Measurements from ENCODE around the gene NFATC1.
"Not testable (repeated sequence)": the region's sequence is repeated elsewhere in the genome, so short reads cannot be mapped to it uniquely, and the experiment has no call there.

The NFATC1 gene

DNA sequence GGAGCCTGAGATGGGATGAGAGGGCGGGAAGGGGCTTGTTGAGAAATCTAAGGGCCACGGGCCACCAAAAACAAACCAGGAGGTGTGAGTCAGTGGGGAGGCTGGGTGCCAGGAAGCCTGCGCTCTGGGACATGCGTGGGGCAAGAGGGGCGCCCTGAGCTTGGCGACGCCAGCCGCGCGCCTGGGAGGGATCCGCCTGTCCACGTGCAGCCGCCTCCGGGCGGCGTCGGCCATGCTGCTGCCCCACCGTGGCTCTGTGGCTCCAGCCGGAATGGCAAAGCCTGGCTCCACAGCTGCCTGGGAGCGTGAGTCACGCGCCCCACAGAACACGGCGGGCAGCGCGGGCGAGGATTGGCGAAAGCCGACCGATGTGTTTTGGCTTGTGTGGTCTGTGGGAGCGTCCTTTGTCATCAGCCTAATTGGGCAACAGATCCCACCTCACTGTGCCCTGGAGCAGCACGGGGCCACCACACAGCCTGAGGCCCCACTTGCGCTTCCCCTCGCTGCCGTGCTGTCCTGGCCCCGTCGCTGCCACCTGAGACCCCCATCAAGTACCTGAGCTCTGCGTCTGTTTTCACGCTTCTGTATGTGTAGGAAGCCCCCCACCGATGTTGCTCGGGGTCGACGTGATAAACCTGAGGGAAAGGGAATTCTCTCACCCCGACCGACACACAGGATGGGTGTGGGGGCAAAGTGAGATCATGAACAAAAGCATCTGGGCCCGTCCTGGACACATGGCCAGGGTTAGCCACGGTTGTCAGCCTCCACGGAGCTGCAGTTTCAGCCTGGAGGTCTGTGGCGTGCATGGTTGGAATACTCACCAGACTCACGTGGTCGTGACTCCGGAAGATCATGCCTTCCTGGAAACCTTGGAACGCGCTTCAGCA is 80.5 kb downstream of the NFATC1 start:
- DNase-seq (ENCODE audit: low read depth), result no peak

DNA sequence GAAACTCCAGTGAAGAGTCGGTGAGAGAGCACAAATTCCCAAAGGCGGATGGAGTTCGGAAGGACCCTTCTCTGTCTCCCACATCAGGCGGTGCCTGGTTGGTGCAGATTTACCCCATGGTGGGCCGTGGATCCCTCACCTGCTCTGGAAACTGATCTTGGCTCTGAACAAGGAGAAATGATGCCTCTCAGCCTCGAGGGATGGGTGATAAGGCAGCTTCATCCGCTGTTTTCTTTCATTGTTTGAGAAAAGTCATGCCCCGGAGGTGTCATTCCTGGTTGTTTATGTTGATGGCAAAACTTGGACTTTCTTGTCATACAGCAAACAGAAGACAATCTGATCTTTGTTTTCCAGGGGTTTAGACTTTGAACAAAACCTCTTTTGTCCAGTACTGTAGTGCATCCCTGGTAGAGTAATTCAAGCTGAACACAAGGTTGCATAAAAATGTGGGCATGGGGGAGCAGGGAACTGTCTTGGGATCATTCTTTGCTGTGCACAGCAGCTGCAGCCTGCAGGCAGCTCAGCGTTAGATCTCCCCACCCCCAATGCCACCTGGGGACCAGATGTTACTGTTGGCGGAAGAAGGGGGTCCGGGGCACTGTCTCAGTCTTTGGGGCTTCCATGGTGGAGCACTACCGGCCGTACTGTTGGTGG is 81.3 kb downstream of the NFATC1 start:
- DNase-seq (ENCODE audit: low read depth), result no peak

DNA sequence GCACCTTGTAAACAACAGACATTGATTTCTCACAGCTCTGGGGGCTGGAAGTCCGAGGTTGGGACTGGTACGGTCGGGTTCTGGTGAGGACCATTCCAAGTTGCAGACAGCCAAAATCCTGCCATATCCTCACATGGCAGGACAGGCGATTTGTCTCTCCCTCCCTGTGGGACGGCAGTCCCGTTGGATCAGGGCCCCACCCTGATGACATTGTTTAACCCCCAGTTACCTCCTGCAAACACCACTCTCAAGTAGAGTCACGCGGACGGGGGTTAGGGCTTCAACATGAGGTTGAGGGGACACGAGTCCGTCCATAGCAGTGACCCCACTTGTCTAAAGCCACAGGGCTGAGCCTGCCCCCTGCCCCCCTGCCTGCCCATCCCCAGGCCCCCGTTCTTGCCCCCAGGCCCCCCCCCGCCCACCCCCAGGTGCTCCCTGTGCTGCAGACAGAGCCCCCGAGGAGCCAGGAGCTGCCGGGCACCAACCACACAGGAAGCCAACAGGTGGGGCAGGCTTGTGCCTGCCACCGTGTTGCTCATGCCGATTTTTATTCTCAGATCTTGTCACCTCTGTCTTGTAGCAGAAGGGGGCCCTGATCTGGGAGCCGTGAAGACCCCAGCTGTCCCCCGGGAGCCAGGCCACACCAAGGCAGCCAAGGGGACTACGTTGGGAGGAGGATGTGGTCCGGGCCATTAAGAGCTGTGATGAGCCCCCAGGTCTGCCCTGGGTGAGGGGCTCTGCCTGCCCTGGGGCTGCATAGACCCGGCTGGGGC is 82.2 kb downstream of the NFATC1 start:
- no peak for DNase-seq (ENCODE audit: low read depth)

DNA sequence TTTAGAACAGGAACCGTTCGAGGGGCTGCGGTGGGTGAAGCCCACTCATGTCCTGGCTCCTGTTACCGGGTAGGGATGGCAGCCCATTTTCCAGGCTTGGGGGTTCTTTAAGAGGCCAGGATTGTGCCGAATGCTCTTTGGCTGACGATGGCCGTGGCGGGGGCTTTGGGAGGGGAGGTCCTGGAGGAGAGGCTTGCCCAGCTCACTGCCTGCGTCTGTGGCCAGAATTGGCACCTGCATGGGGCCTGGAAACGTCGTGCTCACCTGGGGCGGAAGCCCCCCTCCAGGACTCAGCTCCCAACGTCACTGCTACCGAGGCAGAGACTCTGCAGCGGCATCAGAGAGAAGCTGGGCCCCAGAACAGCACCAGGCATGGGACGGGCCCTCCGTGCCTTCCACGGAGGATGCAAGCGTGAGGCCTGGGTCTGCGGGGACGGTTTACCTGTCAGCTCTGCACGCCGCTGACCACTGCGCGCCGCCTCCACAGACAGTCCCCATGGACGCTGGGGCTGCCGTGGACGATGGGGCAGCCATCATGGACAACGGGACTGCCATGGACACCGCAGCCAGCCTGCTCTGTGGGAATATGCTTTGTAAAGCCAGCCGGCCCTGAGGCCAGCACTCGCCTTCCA is 82.9 kb downstream of the NFATC1 start:
- no peak for DNase-seq (ENCODE audit: low read depth)

DNA sequence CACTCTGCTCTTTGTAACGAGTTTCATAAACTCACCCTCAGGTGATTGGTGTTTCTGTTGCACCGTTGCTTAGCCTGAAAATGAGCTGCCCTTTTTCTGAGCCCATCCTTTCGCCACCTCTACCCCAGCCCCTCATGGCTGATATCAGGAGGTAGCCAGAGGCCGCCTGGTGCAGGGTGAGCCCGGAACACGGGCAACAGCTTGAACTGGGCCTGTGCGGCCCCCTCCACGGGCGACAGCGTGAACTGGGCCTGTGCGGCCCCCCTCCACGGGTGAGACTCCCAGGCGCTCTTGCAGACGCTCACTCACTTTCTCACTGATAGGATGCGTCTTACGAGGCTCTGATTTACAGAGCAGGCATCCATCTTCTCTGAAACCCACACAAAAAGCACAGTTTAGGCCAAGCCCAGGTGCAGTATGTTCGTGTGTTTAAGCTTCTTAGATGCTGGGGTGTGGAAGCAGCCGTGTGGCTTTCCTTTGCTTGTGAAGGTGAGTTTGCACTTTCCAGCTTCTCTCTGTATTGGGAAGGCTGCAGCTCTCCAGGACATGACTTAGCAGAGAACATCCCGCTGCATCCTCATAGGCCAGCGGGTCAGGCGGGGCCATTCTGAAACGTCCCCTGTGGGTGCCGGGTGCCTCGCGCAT is 83.5 kb downstream of the NFATC1 start:
- no peak for DNase-seq (ENCODE audit: low read depth)

DNA sequence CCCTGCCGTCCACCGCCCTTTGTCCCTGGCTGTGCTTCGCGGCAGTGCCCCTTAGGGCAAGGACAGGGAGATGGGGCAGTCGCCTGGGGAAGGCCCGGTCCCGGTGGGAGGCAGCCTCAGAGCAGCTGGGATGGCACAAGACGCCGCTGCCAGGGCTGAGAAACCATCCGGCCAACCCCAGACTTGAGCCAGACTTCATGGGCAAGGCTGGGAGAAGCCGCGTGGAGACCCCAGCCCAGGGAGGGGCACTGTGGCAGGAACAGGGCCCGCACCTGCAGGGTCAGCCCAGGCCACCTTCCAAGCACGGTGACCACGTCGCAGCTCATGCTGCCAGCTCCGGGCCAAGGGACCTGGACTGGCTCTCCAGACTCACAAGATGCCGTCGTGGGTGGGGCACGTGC is 84.0 kb downstream of the NFATC1 start:
- no peak for DNase-seq (ENCODE audit: low read depth)

DNA sequence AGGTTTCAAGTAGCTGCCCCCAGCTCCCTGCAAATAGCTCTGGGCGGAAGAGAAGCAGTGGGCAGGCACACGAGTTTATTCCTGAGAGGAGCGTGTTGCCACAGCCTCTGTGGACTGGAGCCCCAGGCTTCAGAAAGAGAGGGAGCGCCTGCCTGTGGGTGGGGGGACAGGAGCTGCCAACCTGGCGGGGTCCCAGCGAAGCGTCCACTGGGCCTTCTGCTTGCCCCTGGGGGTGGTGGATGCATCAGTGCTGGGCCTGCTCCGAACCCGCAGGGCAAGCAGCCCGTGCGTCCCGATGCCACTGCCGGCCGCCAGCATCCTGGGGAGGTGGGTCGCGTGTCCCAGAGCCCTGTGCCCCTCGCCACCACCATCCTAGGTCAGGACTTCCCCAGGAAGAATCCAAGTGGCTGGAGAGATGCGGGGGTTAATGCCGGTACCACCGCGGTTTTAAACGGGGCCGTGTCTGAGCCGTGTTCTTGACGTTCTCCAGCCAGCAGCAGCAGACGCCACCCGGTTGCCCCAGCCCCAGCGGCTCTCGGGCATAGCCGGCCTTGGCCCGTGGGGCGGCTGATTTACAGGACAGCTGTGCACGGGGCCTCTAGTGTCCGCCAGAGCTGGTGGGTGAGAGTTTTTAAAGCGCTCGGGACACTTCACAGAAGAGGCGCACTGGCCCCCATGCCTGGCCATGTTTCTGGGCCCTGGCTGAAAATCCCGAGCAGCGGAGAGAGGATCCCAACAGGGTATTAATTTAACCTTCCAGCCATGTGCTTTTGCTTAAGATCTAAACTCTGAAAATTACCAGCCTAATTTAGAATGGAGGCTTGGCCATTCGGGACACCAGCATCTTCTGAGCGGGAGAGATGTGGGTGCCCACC is 84.7 kb downstream of the NFATC1 start:
- DNase-seq (ENCODE audit: low read depth), result no peak

DNA sequence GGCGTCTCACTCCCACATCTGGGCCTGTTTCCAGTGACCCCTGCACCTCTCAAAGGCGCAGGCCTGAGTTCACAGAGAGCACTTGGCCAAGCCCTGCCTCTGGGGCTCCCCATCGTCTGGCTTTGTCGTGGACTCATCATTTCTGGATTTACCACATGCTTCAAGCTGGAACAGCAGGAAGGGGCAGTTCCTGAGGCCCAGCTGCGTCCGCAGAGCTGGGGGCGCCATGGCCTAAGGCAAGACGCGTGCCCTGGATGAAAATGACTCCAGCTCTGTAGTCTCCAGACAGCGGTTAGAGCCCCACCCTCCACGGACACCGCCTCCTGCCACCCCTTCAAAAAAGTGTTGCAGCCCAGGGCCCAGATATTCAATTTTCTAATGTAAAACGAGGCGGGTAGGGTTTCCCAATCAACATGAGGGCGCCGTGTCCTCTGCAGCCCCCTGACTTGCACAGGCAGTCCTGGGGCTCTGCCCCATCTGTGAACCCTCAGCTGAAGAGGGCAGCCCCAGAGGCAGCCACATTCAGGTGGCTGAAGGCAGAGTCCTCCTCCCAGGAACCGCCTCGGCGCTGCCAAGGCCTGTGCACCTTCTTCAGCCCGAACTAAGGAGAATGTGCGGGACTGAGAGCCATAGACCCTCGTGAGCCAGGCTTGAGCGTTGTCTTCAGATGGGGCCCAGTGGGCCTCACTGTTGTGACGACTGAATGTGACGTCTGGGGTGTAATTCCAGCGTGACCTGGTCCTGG is 85.5 kb downstream of the NFATC1 start:
- DNase-seq (ENCODE audit: low read depth), result no peak

DNA sequence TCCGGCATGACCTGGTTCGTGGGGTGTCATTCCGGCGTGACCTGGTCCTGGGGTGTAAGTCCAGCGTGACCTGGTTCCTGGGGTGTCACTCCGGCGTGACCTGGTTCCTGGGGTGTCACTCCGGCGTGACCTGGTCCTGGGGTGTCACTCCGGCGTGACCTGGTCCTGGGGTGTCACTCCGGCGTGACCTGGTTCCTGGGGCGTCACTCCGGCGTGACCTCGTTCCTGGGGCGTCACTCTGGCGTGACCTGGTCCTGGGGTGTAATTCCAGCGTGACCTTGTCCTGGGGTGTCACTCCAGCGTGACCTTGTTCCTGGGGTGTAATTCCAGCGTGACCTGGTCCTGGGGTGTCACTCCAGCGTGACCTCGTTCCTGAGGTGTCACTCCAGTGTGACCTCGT is 87.7 kb downstream of the NFATC1 start:
- not testable (repeated sequence) for DNase-seq (ENCODE audit: low read depth)

DNA sequence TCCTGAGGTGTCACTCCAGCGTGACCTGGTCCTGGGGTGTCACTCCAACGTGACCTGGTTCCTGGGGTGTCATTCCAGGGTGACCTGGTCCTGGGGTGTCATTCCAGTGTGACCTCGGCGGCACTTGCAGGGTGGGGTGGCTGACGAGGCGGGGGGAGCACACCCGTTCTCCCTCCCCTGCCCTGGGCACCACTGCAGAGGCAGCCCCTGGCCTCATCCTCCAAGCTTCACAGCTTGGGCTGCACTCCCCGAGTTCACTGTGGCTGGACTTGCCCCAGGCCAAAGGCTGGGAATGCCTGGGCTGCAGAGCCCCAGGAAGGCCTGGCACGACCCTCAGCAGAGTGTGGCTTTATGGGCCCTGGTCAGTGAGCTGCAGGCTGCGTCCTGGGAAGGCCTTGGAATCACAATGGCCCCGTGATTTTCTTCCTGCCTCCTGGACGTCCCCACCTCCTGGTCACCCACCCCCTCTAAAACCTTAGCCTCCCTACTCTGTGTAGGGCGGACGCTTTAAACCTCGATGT is 88.3 kb downstream of the NFATC1 start:
- no peak for DNase-seq (ENCODE audit: low read depth)

DNA sequence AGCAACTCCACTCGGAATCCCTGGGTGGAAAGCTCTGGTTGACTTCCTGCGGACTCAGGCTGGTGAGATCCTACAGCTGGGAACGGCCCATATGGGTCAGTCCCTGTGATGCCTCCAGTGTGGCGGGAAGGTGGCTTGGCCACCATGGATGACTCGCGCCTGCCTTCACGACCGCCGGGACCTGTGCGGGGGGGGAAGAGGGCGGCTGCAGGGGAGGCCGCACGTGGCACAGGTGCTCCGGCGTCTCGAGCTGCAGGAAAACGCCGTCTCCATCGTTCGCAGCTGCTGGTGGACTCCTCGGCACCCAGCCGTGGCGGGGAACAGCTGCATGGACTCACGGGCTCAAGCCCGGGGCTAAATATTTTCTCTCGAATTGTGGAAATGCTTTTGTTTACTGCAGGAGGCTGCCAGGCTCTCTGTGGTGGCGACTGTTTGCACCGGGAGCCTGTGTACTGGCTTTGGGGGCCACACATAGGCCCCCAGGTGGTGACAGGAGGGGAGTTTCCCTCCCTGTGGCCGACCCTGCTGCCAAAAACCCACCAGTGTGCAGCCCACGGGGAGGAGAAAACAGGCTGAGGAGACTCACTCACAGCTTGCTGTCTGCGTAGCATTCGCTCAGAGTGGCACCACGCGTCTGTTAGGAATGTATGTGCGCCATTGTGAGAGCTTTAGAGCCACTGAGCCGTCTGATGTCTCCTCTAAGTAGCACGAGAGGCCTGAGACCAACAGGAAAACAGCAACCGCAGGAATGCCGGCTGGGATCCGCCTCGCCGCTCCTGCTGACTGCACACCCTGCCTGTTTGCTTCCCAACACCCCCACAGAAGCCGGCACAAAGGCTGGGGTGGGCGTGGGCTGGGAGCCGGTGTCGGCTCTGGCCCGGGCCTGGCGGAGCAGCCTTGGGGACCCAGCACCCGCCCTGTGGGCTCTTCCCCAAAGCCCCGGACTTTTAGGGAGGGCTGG is 89.2 kb downstream of the NFATC1 start:
- DNase-seq (ENCODE audit: low read depth), result no peak

DNA sequence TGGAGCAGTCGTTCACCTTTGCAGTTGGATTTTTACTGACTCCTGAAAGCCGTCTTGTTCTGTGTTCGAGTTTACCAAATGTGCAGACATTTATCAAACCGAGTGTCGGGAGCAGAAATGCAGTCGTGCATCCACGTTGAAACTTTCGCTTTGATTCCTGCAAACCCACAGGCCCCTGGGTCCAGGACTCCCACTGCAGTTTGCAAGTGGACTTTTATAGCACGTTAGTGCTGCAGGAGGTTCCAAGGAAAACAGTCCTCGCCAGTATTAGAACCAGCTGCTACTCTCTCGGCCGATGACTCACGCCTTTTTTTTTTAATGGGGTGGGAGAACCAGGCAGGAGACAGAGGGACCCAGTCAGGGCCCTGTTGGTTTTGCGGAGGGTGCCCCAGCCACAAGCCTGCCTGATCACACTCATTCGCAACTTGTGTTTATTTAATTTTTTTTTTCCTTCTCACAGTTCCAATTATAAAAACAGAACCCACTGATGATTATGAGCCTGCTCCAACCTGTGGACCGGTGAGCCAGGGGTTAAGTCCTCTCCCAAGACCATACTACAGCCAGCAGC is 90.1 kb downstream of the NFATC1 start:
- no peak for DNase-seq (ENCODE audit: low read depth)

DNA sequence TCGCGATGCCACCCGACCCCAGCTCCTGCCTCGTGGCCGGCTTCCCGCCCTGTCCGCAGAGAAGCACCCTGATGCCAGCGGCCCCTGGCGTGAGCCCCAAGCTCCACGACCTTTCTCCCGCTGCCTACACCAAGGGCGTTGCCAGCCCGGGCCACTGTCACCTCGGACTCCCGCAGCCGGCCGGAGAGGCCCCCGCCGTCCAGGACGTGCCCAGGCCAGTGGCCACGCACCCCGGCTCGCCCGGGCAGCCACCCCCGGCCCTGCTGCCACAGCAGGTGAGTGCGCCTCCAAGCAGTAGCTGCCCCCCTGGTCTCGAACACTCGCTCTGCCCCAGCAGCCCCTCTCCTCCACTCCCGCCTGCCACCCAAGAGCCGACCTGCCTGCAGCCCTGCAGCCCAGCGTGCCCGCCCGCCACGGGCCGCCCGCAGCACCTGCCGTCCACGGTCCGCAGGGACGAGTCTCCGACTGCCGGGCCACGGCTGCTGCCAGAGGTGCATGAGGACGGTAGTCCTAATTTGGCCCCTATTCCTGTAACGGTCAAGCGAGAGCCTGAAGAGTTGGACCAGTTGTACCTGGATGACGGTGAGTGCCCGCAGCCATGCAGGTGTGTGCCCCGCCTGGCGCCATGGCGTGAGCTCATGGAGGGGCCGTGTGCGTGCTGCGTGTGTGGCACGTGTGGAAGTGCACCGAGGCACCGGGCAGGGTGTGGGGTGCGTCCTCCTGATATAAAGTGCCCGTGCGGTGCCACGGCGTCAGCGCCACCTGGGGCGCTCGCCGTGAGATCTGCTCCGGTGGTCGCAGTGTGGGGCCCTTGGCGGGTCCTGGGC is 90.8 kb downstream of the NFATC1 start:
- DNase-seq (ENCODE audit: low read depth), result no peak

DNA sequence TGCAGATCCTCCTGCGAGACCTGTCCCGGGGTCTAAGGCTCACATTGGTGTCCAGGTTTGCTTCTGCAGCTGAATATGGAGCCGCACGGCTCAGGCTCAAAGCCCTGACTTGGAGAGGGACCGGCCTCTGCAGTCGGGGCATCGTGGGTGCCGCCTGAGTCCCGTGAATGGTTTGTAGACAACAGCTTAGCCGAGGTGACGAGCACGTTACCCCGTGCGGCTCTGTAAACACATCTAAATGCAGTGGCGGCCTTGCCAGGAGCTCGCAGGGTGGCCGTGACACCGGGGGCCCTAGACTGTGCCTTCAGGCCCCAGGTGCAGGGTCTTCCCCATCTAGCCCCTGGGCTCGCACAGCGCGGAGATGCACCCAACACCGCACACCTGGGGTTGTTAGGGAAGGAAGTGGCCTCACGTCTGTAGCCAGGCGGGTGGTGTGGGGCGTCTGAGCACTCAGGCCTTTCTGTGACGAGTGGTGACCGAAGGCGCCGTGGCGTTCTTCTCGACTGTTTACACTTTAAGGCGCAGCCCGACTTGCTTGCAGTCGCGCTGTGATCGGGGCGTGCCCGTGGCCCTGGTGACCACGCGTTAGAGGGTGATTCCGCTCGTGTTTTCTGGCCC is 91.6 kb downstream of the NFATC1 start:
- no peak for DNase-seq (ENCODE audit: low read depth)

DNA sequence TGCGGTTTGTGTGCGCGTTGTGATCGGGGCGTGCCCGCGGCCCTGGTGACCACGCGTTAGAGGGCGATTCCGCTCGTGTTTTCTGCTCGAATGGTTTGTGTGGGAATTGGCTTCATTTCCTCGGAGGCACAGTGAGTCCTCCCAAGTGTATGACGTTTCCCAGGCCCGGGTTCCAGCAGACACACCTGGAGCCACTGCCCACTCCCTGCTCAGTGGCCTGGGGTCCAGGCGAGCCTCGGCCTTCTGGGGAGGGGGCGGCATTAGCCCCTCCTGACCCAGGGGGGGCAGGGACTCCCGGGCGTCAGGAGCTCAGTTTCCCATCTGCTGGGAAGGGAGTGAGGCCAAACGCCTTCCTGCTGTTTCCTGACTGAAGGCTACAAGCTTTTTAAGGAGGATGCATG is 92.1 kb downstream of the NFATC1 start:
- no peak for DNase-seq (ENCODE audit: low read depth)

DNA sequence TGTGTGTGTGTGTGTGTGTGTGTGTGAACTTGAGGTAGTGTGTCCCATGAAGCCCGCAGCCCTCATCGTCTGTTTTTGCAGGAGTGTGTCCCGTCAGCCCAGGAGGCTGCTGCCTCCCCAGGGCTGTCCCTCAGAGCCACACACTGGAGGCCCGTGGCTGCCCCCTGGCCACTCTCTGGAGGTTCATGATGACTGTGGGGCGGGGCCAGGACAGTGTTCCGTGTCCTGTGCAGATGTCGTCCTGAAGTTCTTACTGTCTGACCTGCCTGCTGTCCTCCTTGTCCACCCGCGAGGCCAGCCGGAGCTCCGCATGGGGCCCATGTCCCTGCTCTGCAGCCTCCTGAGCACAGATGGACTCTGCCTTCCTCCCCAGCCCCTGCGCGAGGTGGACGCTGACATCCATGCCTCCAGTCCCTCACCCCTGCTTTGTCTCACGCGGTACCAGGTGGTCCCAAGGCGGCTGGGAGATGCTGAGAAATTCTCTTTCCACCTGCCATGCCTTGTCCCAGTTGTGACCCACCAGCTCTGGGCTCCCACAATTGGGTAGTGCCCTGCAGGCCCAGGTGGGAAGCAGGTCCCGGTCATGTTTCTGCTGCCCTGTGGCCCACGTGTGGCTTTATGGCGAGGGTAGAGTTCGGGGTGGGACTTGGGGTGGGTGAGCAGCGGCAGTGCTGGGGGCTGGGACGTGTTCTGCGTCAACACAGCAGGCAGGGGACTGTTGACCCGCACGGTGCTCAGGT is 92.8 kb downstream of the NFATC1 start:
- no peak for DNase-seq (ENCODE audit: low read depth)

All from stimulated activated CD8-positive, alpha-beta memory T cell treated with anti-CD3 and anti-CD28 coated beads, Interleukin-7, amount 100 ng/mL, for 24 hours (primary cell).